Lung (tissue), 12 donors: ENCODE results near the gene BRD3. TPM values are rescaled to one million over a fixed set of nuclear protein-coding genes. Genes with fewer than 3 reads are reported as not detected.
A peak's percentile ranks its signal among the peaks of the same experiment; 100 is the strongest.

Experiments
- ATAC-seq: fragments of 200-7000 bp; cut with Tn5 transposase; one replicate; pipeline ENCODE4 v1.9.1; 2020; ENCODE audit warnings: moderate number of reproducible peaks; ENCODE audit not compliant: insufficient read depth, low FRiP score
- DNase-seq, 3 donors: peaks; one replicate each; pipeline ENCODE4 v3.0.0-alpha.2; 2013 to 2017
- H3K27ac ChIP-seq, 2 donors: one replicate each; pipeline ENCODE4 v1.5.1; 2013; ENCODE audit warnings: mild to moderate bottlenecking in 2 of 2, moderate library complexity in 2 of 2, control low read depth in 1 of 2, inconsistent platforms in 1 of 2, low read depth in 1 of 2, low read length in 1 of 2
- H3K27me3 ChIP-seq, 3 donors: one replicate each; pipeline ENCODE4 v1.5.1; 2013; ENCODE audit warnings: low read length in 2 of 3; ENCODE audit not compliant: control insufficient read depth in 3 of 3, insufficient read depth in 3 of 3
- H3K36me3 ChIP-seq, 4 donors: one replicate each; pipeline ENCODE4 v1.5.1; 2013; ENCODE audit warnings: low read length in 4 of 4, mild to moderate bottlenecking in 1 of 4, moderate library complexity in 1 of 4; ENCODE audit not compliant: control insufficient read depth in 4 of 4, insufficient read depth in 4 of 4
- H3K4me1 ChIP-seq, 5 donors: one replicate each; pipeline ENCODE4 v1.5.1; 2013; ENCODE audit warnings: low read length in 5 of 5, mild to moderate bottlenecking in 2 of 5, moderate library complexity in 1 of 5; ENCODE audit not compliant: control insufficient read depth in 5 of 5, insufficient read depth in 5 of 5
- H3K4me3 ChIP-seq: one replicate; pipeline ENCODE4 v1.5.1; 2013; ENCODE audit warnings: mild to moderate bottlenecking, control low read depth, moderate library complexity
- H3K9ac ChIP-seq, 2 donors: one replicate each; pipeline ENCODE4 v1.5.1; 2013; ENCODE audit warnings: low read length in 2 of 2, control low read depth in 1 of 2; ENCODE audit not compliant: insufficient read depth in 1 of 2
- H3K9me3 ChIP-seq, 4 donors: one replicate each; pipeline ENCODE4 v1.5.1; 2013; ENCODE audit warnings: low read length in 3 of 4, mild to moderate bottlenecking in 1 of 4, moderate library complexity in 1 of 4; ENCODE audit not compliant: control insufficient read depth in 4 of 4, insufficient read depth in 3 of 4
- WGBS, 2 donors: extraction: QIAGEN DNeasy Blood & Tissue Kit; methylation state at CpG; one replicate each; pipeline ENCODE4 v1.1.7; 2013; 5-methylcytosine and 5-hydroxymethylcytosine counted together
- polyA plus RNA-seq, 2 donors: library from polyadenylated mRNA; stranded (reverse); fragments of 200-250 nt; gene quantifications; one replicate each; pipeline ENCODE4 v1.2.1, GENCODE V29; 2013
- total RNA-seq, 2 donors: library from RNA; depleted of rRNA in 1 of 2; stranded (reverse); fragments of >200 nt in 1 of 2; gene quantifications; one replicate each; pipeline ENCODE4 v1.2.1, GENCODE V29; 2014 to 2021
- TF ChIP-seq, protein P1 (sequence below): IDR thresholded peaks from 2 replicates; pipeline ENCODE4 v1.5.1; 2012; ENCODE audit warnings: mild to moderate bottlenecking; ENCODE audit errors: control extremely low read depth, extremely low read depth
- donor health status: control.
- donor health status: control.
- donor health status: Bipolar disorder and iron deficiency.
- donor health status: healthy.
- donor health status: DM: yes; HTN: yes; CAD: no.

Gene BRD3
- total and polyA plus RNA-seq, 4 donors = 9.1 to 38.5 (median 21.9) TPM

- ATAC-seq (no peak), DNase-seq (peak in 2 of 3 donors; percentile 51 to 62)
- no peaks in the 10 kb centered on the region for H3K36me3 ChIP-seq
- peak overlapping the region in 1 of 2 donors; percentile 85 for H3K27ac ChIP-seq
- peaks cover 0 to 4% (median 2%) of the 10 kb centered on the region in 3 donors for H3K27me3 ChIP-seq
- H3K9me3 ChIP-seq = no peaks in the 10 kb centered on the region
- peak overlapping the region in 1 of 2 donors; percentile 76 for H3K9ac ChIP-seq
- TF ChIP-seq, protein P1, sequence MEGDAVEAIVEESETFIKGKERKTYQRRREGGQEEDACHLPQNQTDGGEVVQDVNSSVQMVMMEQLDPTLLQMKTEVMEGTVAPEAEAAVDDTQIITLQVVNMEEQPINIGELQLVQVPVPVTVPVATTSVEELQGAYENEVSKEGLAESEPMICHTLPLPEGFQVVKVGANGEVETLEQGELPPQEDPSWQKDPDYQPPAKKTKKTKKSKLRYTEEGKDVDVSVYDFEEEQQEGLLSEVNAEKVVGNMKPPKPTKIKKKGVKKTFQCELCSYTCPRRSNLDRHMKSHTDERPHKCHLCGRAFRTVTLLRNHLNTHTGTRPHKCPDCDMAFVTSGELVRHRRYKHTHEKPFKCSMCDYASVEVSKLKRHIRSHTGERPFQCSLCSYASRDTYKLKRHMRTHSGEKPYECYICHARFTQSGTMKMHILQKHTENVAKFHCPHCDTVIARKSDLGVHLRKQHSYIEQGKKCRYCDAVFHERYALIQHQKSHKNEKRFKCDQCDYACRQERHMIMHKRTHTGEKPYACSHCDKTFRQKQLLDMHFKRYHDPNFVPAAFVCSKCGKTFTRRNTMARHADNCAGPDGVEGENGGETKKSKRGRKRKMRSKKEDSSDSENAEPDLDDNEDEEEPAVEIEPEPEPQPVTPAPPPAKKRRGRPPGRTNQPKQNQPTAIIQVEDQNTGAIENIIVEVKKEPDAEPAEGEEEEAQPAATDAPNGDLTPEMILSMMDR = no peak
- H3K4me1 ChIP-seq = peaks cover 2 to 26% (median 13%) of the 10 kb centered on the region in 5 donors
- WGBS, 2 donors = 5 to 8% methylated on average over 28 of the region's 28 CpGs
- H3K4me3 ChIP-seq = peak overlapping the region; percentile 32
Observed at GRCh38 chr9:134065612-134066419, 2.0 kb downstream of the BRD3 start.

GRCh38 chr9:134064711-134065110 lies 3.1 kb downstream of the BRD3 start:
- DNase-seq = no peak
- ATAC-seq = no peak
- no peak overlapping the region for H3K9ac ChIP-seq

GRCh38 chr9:134063571-134064450 lies 4.0 kb downstream of the BRD3 start:
- no peak for ATAC-seq
- TF ChIP-seq, protein P1 = no peak
- H3K36me3 ChIP-seq = no peaks in the 10 kb centered on the region
- peaks cover 2 to 38% (median 13%) of the 10 kb centered on the region in 5 donors for H3K4me1 ChIP-seq
- H3K9ac ChIP-seq = no peak overlapping the region
- no peaks in the 10 kb centered on the region for H3K9me3 ChIP-seq
- no peak for DNase-seq
- no peak overlapping the region for H3K27ac ChIP-seq
- H3K4me3 ChIP-seq = no peak overlapping the region
- WGBS, 2 donors = 92% methylated on average over 29 of the region's 29 CpGs
- no peaks in the 10 kb centered on the region for H3K27me3 ChIP-seq

More at GRCh38 chr9:134064711-134065110, 3.1 kb downstream of the BRD3 start:
- 89 to 96% methylated on average over 7 of the region's 7 CpGs for WGBS, 2 donors
- Histone ChIP-seq H3K27ac (no peak overlapping the region), H3K4me3 (no peak overlapping the region), H3K27me3 (peaks cover 0 to 2% (median 1%) of the 10 kb centered on the region in 3 donors), H3K36me3 (no peaks in the 10 kb centered on the region), H3K4me1 (peaks cover 2 to 31% (median 13%) of the 10 kb centered on the region in 5 donors), H3K9me3 (no peaks in the 10 kb centered on the region)
- TF ChIP-seq, protein P1 = no peak
